ENCODE results near the gene NXN. TPM values are rescaled to one million over a fixed set of nuclear protein-coding genes. Genes with fewer than 3 reads are reported as not detected.

NXN gene
- total and polyA plus RNA-seq, 2 donors (not counting 1 experiment from before 2014, with no cell fraction given), result 0.04 to 0.17 TPM

- Histone ChIP-seq H3K9me3 (ENCODE audit: control extremely low read depth in 1 of 3, control insufficient read depth in 2 of 3, insufficient read depth in 1 of 3, low read length in 2 of 3) (no peaks in the 10 kb centered on the region), H3K4me1 (ENCODE audit: control insufficient read depth in 2 of 2, insufficient read depth in 2 of 2, low read length in 2 of 2) (no peaks in the 10 kb centered on the region), H3K27ac (ENCODE audit: low read length in 2 of 2) (no peak overlapping the region), H3K4me3 (ENCODE audit: control extremely low read depth in 1 of 5, extremely low read depth in 1 of 5, insufficient read depth in 1 of 5, low read depth in 2 of 5, low read length in 4 of 5) (no peak overlapping the region), H3K27me3 (replicated peaks in 1 of 4; ENCODE audit: control extremely low read depth in 1 of 4, control insufficient read depth in 3 of 4, insufficient read depth in 4 of 4, low read length in 3 of 4) (peaks cover 0 to 6% (median 0%) of the 10 kb centered on the region in 4 experiments), H3K36me3 (replicated peaks in 1 of 2; ENCODE audit: control extremely low read depth in 1 of 2, control insufficient read depth in 1 of 2, extremely low read depth in 1 of 2, insufficient read depth in 2 of 2, low read length in 1 of 2) (no peaks in the 10 kb centered on the region), H3K9ac (ENCODE audit: low read length) (no peak overlapping the region), H2AFZ (ENCODE audit: insufficient read depth, low read depth, low read length, poor library complexity, severe bottlenecking) (no peak overlapping the region), H3K4me2 (replicated peaks; ENCODE audit: low read depth, low read length, poor library complexity, severe bottlenecking) (no peak overlapping the region), H4K20me1 (ENCODE audit: control insufficient read depth, insufficient read depth, low read length, poor library complexity, severe bottlenecking) (no peaks in the 10 kb centered on the region), H3K79me2 (ENCODE audit: control insufficient read depth, insufficient read depth, low read length) (no peaks in the 10 kb centered on the region)
- CTCF ChIA-PET, result no interaction called here
- TF ChIP-seq EZH2 (IDR thresholded peaks at IDR 0.05; ENCODE audit: borderline replicate concordance, insufficient read depth, low read depth, low read length, poor library complexity, severe bottlenecking) (no peak), CTCF (IDR thresholded peaks at IDR 0.05) (no peak)
- intact Hi-C loops (cut with micrococcal nuclease), result no loop called here
- no peak for DNase-seq
- Mint-ChIP-seq H3K27ac (no peak overlapping the region), H3K27me3 (peaks cover 32% of the 10 kb centered on the region), H3K9me3 (ENCODE audit: insufficient read depth) (no peaks in the 10 kb centered on the region), H3K4me1 (no peaks in the 10 kb centered on the region), H3K4me3 (no peak overlapping the region)
- POLR2A ChIA-PET, result no interaction called here
- 68% methylated on average over 9 of the region's 14 CpGs for WGBS (ENCODE audit: insufficient coverage)
- ATAC-seq (ENCODE audit: low read depth), result no peak
Observed at GRCh38 chr17:964876-965275, 14.7 kb downstream of the NXN start.

GRCh38 chr17:962670-963069, 16.9 kb downstream of the NXN start:
- H3K4me1 Mint-ChIP-seq, result no peaks in the 10 kb centered on the region
- no peak overlapping the region for H3K27ac Mint-ChIP-seq
- DNase-seq, result no peak
- H3K9me3 ChIP-seq (ENCODE audit: control extremely low read depth in 1 of 3, control insufficient read depth in 2 of 3, insufficient read depth in 1 of 3, low read length in 2 of 3), result no peaks in the 10 kb centered on the region
- 84% methylated on average over 9 of the region's 11 CpGs for WGBS (ENCODE audit: insufficient coverage)
- no peaks in the 10 kb centered on the region for H3K27me3 ChIP-seq (replicated peaks in 1 of 4; ENCODE audit: control extremely low read depth in 1 of 4, control insufficient read depth in 3 of 4, insufficient read depth in 4 of 4, low read length in 3 of 4)
- H3K4me2 ChIP-seq (replicated peaks; ENCODE audit: low read depth, low read length, poor library complexity, severe bottlenecking), result no peak overlapping the region
- intact Hi-C loops (cut with micrococcal nuclease), result no loop called here
- H3K4me3 ChIP-seq (ENCODE audit: control extremely low read depth in 1 of 5, extremely low read depth in 1 of 5, insufficient read depth in 1 of 5, low read depth in 2 of 5, low read length in 4 of 5), result no peak overlapping the region
- H2AFZ ChIP-seq (ENCODE audit: insufficient read depth, low read depth, low read length, poor library complexity, severe bottlenecking), result no peak overlapping the region
- no peak overlapping the region for H3K9ac ChIP-seq (ENCODE audit: low read length)
- H3K27ac ChIP-seq (ENCODE audit: low read length in 2 of 2), result no peak overlapping the region
- no peaks in the 10 kb centered on the region for H3K9me3 Mint-ChIP-seq (ENCODE audit: insufficient read depth)
- H3K79me2 ChIP-seq (ENCODE audit: control insufficient read depth, insufficient read depth, low read length), result no peaks in the 10 kb centered on the region
- no peak for ATAC-seq (ENCODE audit: low read depth)
- CTCF ChIA-PET, result no interaction called here
- H3K4me1 ChIP-seq (ENCODE audit: control insufficient read depth in 2 of 2, insufficient read depth in 2 of 2, low read length in 2 of 2), result no peaks in the 10 kb centered on the region
- TF ChIP-seq EZH2 (IDR thresholded peaks at IDR 0.05; ENCODE audit: borderline replicate concordance, insufficient read depth, low read depth, low read length, poor library complexity, severe bottlenecking), result no peak
- TF ChIP-seq CTCF (IDR thresholded peaks at IDR 0.05), result no peak
- no peak overlapping the region for H3K4me3 Mint-ChIP-seq
- H3K27me3 Mint-ChIP-seq, result peaks cover 21% of the 10 kb centered on the region
- H4K20me1 ChIP-seq (ENCODE audit: control insufficient read depth, insufficient read depth, low read length, poor library complexity, severe bottlenecking), result no peaks in the 10 kb centered on the region
- POLR2A ChIA-PET, result no interaction called here
- no peaks in the 10 kb centered on the region for H3K36me3 ChIP-seq (replicated peaks in 1 of 2; ENCODE audit: control extremely low read depth in 1 of 2, control insufficient read depth in 1 of 2, extremely low read depth in 1 of 2, insufficient read depth in 2 of 2, low read length in 1 of 2)

Data from B cell (primary cell).